ENCODE measurements around the gene SLC27A1.
A peak's percentile ranks its signal among the peaks of the same experiment; 100 is the strongest.

Gene SLC27A1

GRCh38 chr19:17548145-17548544, 77.8 kb downstream of the SLC27A1 start:
- no peak overlapping the region for H3K27ac ChIP-seq
- TF ChIP-seq CTCF (conservative IDR thresholded peaks at IDR 0.05) = no peak

GRCh38 chr19:17549085-17549740, 78.9 kb downstream of the SLC27A1 start:
- H3K27ac ChIP-seq = no peak overlapping the region
- TF ChIP-seq CTCF (conservative IDR thresholded peaks at IDR 0.05) = no peak

GRCh38 chr19:17550076-17550667, 79.8 kb downstream of the SLC27A1 start:
- TF ChIP-seq CTCF (conservative IDR thresholded peaks at IDR 0.05) = no peak
- no peak overlapping the region for H3K27ac ChIP-seq

GRCh38 chr19:17552735-17553134, 82.4 kb downstream of the SLC27A1 start:
- H3K27ac ChIP-seq = peak overlapping the region; percentile 47

- no peak for TF ChIP-seq CTCF (conservative IDR thresholded peaks at IDR 0.05)
- H3K27ac ChIP-seq = peak overlapping the region; percentile 47
Observed at GRCh38 chr19:17553256-17553655, 82.9 kb downstream of the SLC27A1 start.

GRCh38 chr19:17554968-17555479, 84.7 kb downstream of the SLC27A1 start:
- peak overlapping the region; percentile 84; the same call in 1 of the 2 replicates for H3K27ac ChIP-seq
- TF ChIP-seq CTCF (conservative IDR thresholded peaks at IDR 0.05) = no peak

- no peak for TF ChIP-seq CTCF (conservative IDR thresholded peaks at IDR 0.05)
- H3K27ac ChIP-seq = peak within 1 kb of the TSS; percentile 84
Observed at GRCh38 chr19:17555480-17555928, 85.2 kb downstream of the SLC27A1 start, which contains the start of gene COLGALT1. Gene COLGALT1, plus strand, starts transcription at chr19:17555649. Its CDS starts 65 bp downstream, at chr19:17555714.

Measured in VCaP (cell line).